WTC11 (cell line): ENCODE measurements around the gene CCK. TPM values are rescaled to one million over a fixed set of nuclear protein-coding genes. Genes with fewer than 3 reads are reported as not detected.

Source experiments
- ATAC-seq: fragments of 200-7000 bp; cut with Tn5 transposase; 2 replicates; pipeline ENCODE4 v1.10.0; 2021; ENCODE audit warnings: mild to moderate bottlenecking, moderate library complexity
- CTCF ChIA-PET: fragments of 300-600 bp; sonication (Branson Sonifier 250); formaldehyde crosslinking; loops from one replicate; lab custom pipeline; 2021; ENCODE audit warnings: antibody characterized with exemption; lab: Charles Lee
- POLR2A ChIA-PET: fragments of 350-600 bp; sonication (Branson Sonifier 250); formaldehyde crosslinking; loops from one replicate; lab custom pipeline; 2021; ENCODE audit warnings: antibody characterized with exemption; lab: Charles Lee
- DNase-seq: peaks from one replicate; pipeline ENCODE4 v3.0.0; 2021; ENCODE audit warnings: low spot score
- H3K27ac Mint-ChIP-seq: 2 replicates; pipeline ENCODE4 v1.8.0; 2021; ENCODE audit warnings: mixed read lengths
- H3K27me3 Mint-ChIP-seq: 2 replicates; pipeline ENCODE4 v1.8.0; 2021; ENCODE audit warnings: low read depth, mild to moderate bottlenecking, moderate library complexity, mixed read lengths
- H3K36me3 Mint-ChIP-seq: 2 replicates; pipeline ENCODE4 v1.8.0; 2021; ENCODE audit warnings: mixed read lengths
- H3K4me1 Mint-ChIP-seq: 2 replicates; pipeline ENCODE4 v1.8.0; 2022; ENCODE audit warnings: mixed read lengths
- H3K4me3 Mint-ChIP-seq: 2 replicates; pipeline ENCODE4 v1.8.0; 2021; ENCODE audit warnings: mild to moderate bottlenecking, moderate library complexity, mixed read lengths
- H3K9me3 Mint-ChIP-seq: 2 replicates; pipeline ENCODE4 v1.8.0; 2021; ENCODE audit warnings: mixed read lengths
- AFF4 ChIP-seq: sonication (generic); formaldehyde crosslinking; IDR thresholded peaks from 2 replicates; pipeline ENCODE4 v1.8.1; 2023; ENCODE audit warnings: mild to moderate bottlenecking, missing genetic modification reagents, borderline replicate concordance
- E2F1 ChIP-seq: sonication (generic); formaldehyde crosslinking; IDR thresholded peaks from 2 replicates; pipeline ENCODE4 v1.8.0; 2022; ENCODE audit warnings: mild to moderate bottlenecking, missing genetic modification reagents
- EMX1 ChIP-seq: fragments of 250-450 bp; sonication (Bioruptor Pico); IDR thresholded peaks from 2 replicates; pipeline ENCODE4 v1.8.0; 2021; ENCODE audit warnings: mild to moderate bottlenecking
- ESRRA ChIP-seq: sonication (generic); formaldehyde crosslinking; IDR thresholded peaks from 2 replicates; pipeline ENCODE4 v1.8.1; 2022; ENCODE audit warnings: mild to moderate bottlenecking, missing genetic modification reagents, borderline replicate concordance
- FOXK1 ChIP-seq: sonication (generic); formaldehyde crosslinking; IDR thresholded peaks from 2 replicates; pipeline ENCODE4 v1.8.0; 2022; ENCODE audit warnings: mild to moderate bottlenecking, moderate library complexity, missing genetic modification reagents
- GTF2I ChIP-seq: fragments of 250-450 bp; sonication (Bioruptor Pico); conservative IDR thresholded peaks from 2 replicates; pipeline ENCODE4 v1.4.0; 2021; ENCODE audit warnings: mild to moderate bottlenecking
- JAZF1 ChIP-seq: fragments of 250-450 bp; sonication (Bioruptor Pico); IDR thresholded peaks from 2 replicates; pipeline ENCODE4 v1.9.0; 2021; ENCODE audit warnings: moderate library complexity, mild to moderate bottlenecking, inconsistent platforms
- MYBL2 ChIP-seq: sonication (generic); formaldehyde crosslinking; IDR thresholded peaks from 2 replicates; pipeline ENCODE4 v1.8.1; 2023; ENCODE audit warnings: mild to moderate bottlenecking, moderate library complexity, missing genetic modification reagents
- OVOL2 ChIP-seq: fragments of 250-450 bp; sonication (Bioruptor Pico); IDR thresholded peaks from 2 replicates; pipeline ENCODE4 v1.9.0; 2021; ENCODE audit warnings: mild to moderate bottlenecking, borderline replicate concordance
- PREB ChIP-seq: sonication (generic); formaldehyde crosslinking; IDR thresholded peaks from 2 replicates; pipeline ENCODE4 v1.8.1; 2022; ENCODE audit warnings: mild to moderate bottlenecking, missing genetic modification reagents, moderate library complexity, borderline replicate concordance
- ZBTB21 ChIP-seq: sonication (generic); formaldehyde crosslinking; IDR thresholded peaks from 2 replicates; pipeline ENCODE4 v1.8.1; 2023; ENCODE audit warnings: mild to moderate bottlenecking, missing genetic modification reagents, borderline replicate concordance
- ZMAT4 ChIP-seq: fragments of 250-450 bp; sonication (Bioruptor Pico); IDR thresholded peaks from 2 replicates; pipeline ENCODE4 v1.9.0; 2021; ENCODE audit warnings: mild to moderate bottlenecking
- ZNF138 ChIP-seq: sonication (generic); formaldehyde crosslinking; conservative IDR thresholded peaks from 2 replicates; pipeline ENCODE4 v1.8.1; 2022; ENCODE audit warnings: mild to moderate bottlenecking, moderate library complexity, missing genetic modification reagents
- ZNF317 ChIP-seq: sonication (generic); formaldehyde crosslinking; IDR thresholded peaks from 2 replicates; pipeline ENCODE4 v1.8.1; 2023; ENCODE audit warnings: low read depth, mild to moderate bottlenecking, moderate library complexity, missing genetic modification reagents, borderline replicate concordance
- ZNF423 ChIP-seq: fragments of 250-450 bp; sonication (Bioruptor Pico); IDR thresholded peaks from 2 replicates; pipeline ENCODE4 v2.1.2; 2022; ENCODE audit warnings: mild to moderate bottlenecking, moderate library complexity
- total RNA-seq: library from RNA; stranded (reverse); gene quantifications from 3 replicates; pipeline ENCODE4 v1.2.3, GENCODE V29; 2021
- TF ChIP-seq, protein P1 (sequence below): sonication (generic); formaldehyde crosslinking; IDR thresholded peaks from 2 replicates; pipeline ENCODE4 v1.8.0; 2022; ENCODE audit warnings: mild to moderate bottlenecking, missing genetic modification reagents
- TF ChIP-seq, protein P2 (sequence below): sonication (generic); formaldehyde crosslinking; IDR thresholded peaks from 2 replicates; pipeline ENCODE4 v1.8.1; 2022; ENCODE audit warnings: mild to moderate bottlenecking, moderate library complexity, missing genetic modification reagents
- TF ChIP-seq, protein P3 (sequence below): sonication (generic); formaldehyde crosslinking; IDR thresholded peaks from 2 replicates; pipeline ENCODE4 v1.8.0; 2023; ENCODE audit warnings: mild to moderate bottlenecking, missing genetic modification reagents

Gene CCK
- total RNA-seq, 1 experiment from 2014 or later = 0.50 TPM

- TF ChIP-seq, protein P1, sequence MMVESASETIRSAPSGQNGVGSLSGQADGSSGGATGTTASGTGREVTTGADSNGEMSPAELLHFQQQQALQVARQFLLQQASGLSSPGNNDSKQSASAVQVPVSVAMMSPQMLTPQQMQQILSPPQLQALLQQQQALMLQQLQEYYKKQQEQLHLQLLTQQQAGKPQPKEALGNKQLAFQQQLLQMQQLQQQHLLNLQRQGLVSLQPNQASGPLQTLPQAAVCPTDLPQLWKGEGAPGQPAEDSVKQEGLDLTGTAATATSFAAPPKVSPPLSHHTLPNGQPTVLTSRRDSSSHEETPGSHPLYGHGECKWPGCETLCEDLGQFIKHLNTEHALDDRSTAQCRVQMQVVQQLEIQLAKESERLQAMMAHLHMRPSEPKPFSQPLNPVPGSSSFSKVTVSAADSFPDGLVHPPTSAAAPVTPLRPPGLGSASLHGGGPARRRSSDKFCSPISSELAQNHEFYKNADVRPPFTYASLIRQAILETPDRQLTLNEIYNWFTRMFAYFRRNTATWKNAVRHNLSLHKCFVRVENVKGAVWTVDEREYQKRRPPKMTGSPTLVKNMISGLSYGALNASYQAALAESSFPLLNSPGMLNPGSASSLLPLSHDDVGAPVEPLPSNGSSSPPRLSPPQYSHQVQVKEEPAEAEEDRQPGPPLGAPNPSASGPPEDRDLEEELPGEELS (CRISPR knock-in tag) = no peak
Observed at GRCh38 chr3:42224178-42224577, 41.8 kb downstream of the CCK start (continued).

DNA sequence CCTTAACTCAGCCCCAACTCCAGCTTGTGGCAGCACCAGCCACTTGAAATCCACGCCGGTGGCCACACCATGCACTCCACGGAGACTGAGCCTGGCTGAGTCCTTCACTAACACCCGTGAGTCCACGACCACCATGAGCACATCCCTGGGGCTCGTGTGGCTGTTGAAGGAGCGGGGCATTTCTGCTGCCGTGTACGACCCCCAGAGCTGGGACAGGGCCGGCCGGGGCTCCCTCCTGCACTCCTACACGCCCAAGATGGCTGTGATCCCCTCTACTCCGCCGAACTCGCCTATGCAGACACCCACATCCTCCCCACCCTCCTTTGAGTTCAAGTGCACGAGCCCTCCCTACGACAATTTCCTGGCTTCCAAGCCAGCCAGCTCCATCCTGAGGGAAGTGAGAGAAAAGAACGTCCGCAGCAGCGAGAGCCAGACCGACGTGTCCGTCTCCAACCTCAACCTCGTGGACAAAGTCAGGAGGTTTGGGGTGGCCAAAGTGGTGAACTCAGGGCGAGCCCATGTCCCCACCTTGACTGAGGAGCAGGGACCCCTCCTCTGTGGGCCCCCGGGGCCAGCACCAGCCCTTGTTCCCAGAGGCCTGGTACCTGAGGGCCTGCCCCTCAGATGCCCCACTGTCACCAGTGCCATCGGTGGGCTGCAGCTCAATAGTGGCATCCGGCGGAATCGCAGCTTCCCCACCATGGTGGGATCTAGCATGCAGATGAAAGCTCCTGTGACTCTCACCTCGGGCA is 42.9 kb downstream of the CCK start:
- Mint-ChIP-seq H3K27ac (no peak overlapping the region), H3K36me3 (peaks cover 24% of the 10 kb centered on the region), H3K4me1 (no peaks in the 10 kb centered on the region), H3K4me3 (no peak overlapping the region), H3K9me3 (peaks cover 5% of the 10 kb centered on the region; the same call in 1 of the 2 replicates), H3K27me3 (no peaks in the 10 kb centered on the region)
- ATAC-seq (no peak), DNase-seq (no peak)
- ChIA-PET POLR2A (interaction anchor here (0.5 kb wide), 1 partner anchor 151 kb away, joined by 8 read pairs; no protein-coding TSS in a partner anchor), CTCF (interaction anchor here (1.3 kb wide), 1 partner anchor 32 kb away, joined by 4 read pairs; no protein-coding TSS in a partner anchor)
- TF ChIP-seq E2F1 (no peak), OVOL2 (no peak), ZMAT4 (CRISPR knock-in tag) (no peak), GTF2I (CRISPR knock-in tag) (no peak), ZNF138 (CRISPR knock-in tag) (no peak), ZNF317 (CRISPR knock-in tag) (no peak), MYBL2 (CRISPR knock-in tag) (no peak), JAZF1 (CRISPR knock-in tag) (no peak)
- TF ChIP-seq, protein P2, sequence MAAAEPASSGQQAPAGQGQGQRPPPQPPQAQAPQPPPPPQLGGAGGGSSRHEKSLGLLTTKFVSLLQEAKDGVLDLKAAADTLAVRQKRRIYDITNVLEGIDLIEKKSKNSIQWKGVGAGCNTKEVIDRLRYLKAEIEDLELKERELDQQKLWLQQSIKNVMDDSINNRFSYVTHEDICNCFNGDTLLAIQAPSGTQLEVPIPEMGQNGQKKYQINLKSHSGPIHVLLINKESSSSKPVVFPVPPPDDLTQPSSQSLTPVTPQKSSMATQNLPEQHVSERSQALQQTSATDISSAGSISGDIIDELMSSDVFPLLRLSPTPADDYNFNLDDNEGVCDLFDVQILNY (CRISPR knock-in tag) = no peak

GRCh38 chr3:42220436-42221121 is 45.4 kb downstream of the CCK start:
- no peak overlapping the region for H3K4me3 Mint-ChIP-seq
- ATAC-seq = no peak
- H3K36me3 Mint-ChIP-seq = peaks cover 22% of the 10 kb centered on the region
- DNase-seq = no peak
- no peak overlapping the region; the same call in 1 of the 2 replicates for H3K27ac Mint-ChIP-seq
- H3K27me3 Mint-ChIP-seq = no peaks in the 10 kb centered on the region
- ChIA-PET POLR2A (no interaction called here), CTCF (interaction anchor here (1.0 to 3.5 kb wide), 2 partner anchors 9 to 29 kb away, joined by 4 to 13 read pairs; no protein-coding TSS in a partner anchor)
- H3K9me3 Mint-ChIP-seq = peaks cover 4% of the 10 kb centered on the region; the same call in 1 of the 2 replicates
- peaks cover 3% of the 10 kb centered on the region; the same call in 1 of the 2 replicates for H3K4me1 Mint-ChIP-seq
- TF ChIP-seq ESRRA (CRISPR knock-in tag) (no peak), PREB (CRISPR knock-in tag) (no peak), AFF4 (CRISPR knock-in tag) (no peak), MYBL2 (CRISPR knock-in tag) (no peak), EMX1 (CRISPR knock-in tag) (no peak), ZNF317 (CRISPR knock-in tag) (no peak), ZNF138 (CRISPR knock-in tag) (no peak), ZBTB21 (no peak), ZNF423 (CRISPR knock-in tag) (no peak), FOXK1 (CRISPR knock-in tag) (no peak)
- TF ChIP-seq, protein P3, sequence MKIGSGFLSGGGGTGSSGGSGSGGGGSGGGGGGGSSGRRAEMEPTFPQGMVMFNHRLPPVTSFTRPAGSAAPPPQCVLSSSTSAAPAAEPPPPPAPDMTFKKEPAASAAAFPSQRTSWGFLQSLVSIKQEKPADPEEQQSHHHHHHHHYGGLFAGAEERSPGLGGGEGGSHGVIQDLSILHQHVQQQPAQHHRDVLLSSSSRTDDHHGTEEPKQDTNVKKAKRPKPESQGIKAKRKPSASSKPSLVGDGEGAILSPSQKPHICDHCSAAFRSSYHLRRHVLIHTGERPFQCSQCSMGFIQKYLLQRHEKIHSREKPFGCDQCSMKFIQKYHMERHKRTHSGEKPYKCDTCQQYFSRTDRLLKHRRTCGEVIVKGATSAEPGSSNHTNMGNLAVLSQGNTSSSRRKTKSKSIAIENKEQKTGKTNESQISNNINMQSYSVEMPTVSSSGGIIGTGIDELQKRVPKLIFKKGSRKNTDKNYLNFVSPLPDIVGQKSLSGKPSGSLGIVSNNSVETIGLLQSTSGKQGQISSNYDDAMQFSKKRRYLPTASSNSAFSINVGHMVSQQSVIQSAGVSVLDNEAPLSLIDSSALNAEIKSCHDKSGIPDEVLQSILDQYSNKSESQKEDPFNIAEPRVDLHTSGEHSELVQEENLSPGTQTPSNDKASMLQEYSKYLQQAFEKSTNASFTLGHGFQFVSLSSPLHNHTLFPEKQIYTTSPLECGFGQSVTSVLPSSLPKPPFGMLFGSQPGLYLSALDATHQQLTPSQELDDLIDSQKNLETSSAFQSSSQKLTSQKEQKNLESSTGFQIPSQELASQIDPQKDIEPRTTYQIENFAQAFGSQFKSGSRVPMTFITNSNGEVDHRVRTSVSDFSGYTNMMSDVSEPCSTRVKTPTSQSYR (CRISPR knock-in tag) = no peak
